B cell (primary cell): ENCODE data around the gene NFASC. TPM values are rescaled to one million over a fixed set of nuclear protein-coding genes. Genes with fewer than 3 reads are reported as not detected.

Experiments
- ATAC-seq: fragments of 200-7000 bp; cut with Tn5 transposase; one replicate; pipeline ENCODE4 v1.10.0; 2021; ENCODE audit warnings: low read depth, mild to moderate bottlenecking, moderate number of reproducible peaks, moderate library complexity
- CTCF ChIA-PET: fragments of 350-600 bp; sonication (Branson Sonifier 250); formaldehyde crosslinking; loops from one replicate; lab custom pipeline; 2021; ENCODE audit warnings: antibody characterized with exemption, inconsistent platforms; lab: Charles Lee
- POLR2A ChIA-PET: fragments of 350-600 bp; sonication (Branson Sonifier 250); formaldehyde crosslinking; loops from one replicate; lab custom pipeline; 2021; ENCODE audit warnings: antibody characterized with exemption; lab: Charles Lee
- DNase-seq: peaks from one replicate; pipeline ENCODE4 v3.0.0; 2013
- H2AFZ ChIP-seq: 2 replicates; pipeline ENCODE4 v1.6.1; 2012; ENCODE audit warnings: mild to moderate bottlenecking, low read depth, low read length; ENCODE audit not compliant: insufficient read depth, poor library complexity, severe bottlenecking
- H3K27ac ChIP-seq, 2 donors: 1 replicate in 1 of 2; 2 replicates in 1 of 2; pipeline ENCODE4 v1.5.1; 2012 to 2013; ENCODE audit warnings: low read length in 2 of 2, mild to moderate bottlenecking in 2 of 2, moderate library complexity in 1 of 2
- H3K27me3 ChIP-seq, 4 experiments: fragments of 200-600 bp in 1 of 4; sonication (generic) in 1 of 4; replicated peaks in 1 of 4; 1 replicate in 2 of 4; 2 replicates in 2 of 4; pipeline versions ENCODE4 v1.6.1 to v1.7.0; 2013 to 2016; ENCODE audit warnings: low read length in 3 of 4, mild to moderate bottlenecking in 2 of 4, mixed read lengths in 1 of 4, moderate library complexity in 1 of 4; ENCODE audit not compliant: insufficient read depth in 4 of 4, control insufficient read depth in 3 of 4; ENCODE audit errors: control extremely low read depth in 1 of 4
- H3K36me3 ChIP-seq, 2 experiments: replicated peaks in 1 of 2; 1 replicate in 1 of 2; 2 replicates in 1 of 2; pipeline versions ENCODE4 v1.6.1 to v1.7.1; 2013; ENCODE audit warnings: low read length in 1 of 2; ENCODE audit not compliant: insufficient read depth in 2 of 2, control insufficient read depth in 1 of 2; ENCODE audit errors: control extremely low read depth in 1 of 2, extremely low read depth in 1 of 2
- H3K4me1 ChIP-seq, 2 donors: fragments of 200-600 bp in 1 of 2; sonication (generic) in 1 of 2; 1 replicate in 1 of 2; 2 replicates in 1 of 2; pipeline versions ENCODE4 v1.5.1 to v1.6.1; 2013 to 2017; ENCODE audit warnings: low read length in 2 of 2; ENCODE audit not compliant: control insufficient read depth in 2 of 2, insufficient read depth in 2 of 2
- H3K4me2 ChIP-seq: replicated peaks from 2 replicates; pipeline ENCODE3; 2012; ENCODE audit warnings: mild to moderate bottlenecking, low read depth, low read length; ENCODE audit not compliant: poor library complexity, severe bottlenecking
- H3K4me3 ChIP-seq, 5 experiments: fragments of 200-600 bp in 1 of 5; sonication (generic) in 1 of 5; 1 replicate in 3 of 5; 2 replicates in 2 of 5; pipeline versions ENCODE4 v1.5.1 to v1.7.0; 2011 to 2016; ENCODE audit warnings: low read length in 4 of 5, mild to moderate bottlenecking in 4 of 5, low read depth in 2 of 5, control low read depth in 1 of 5, moderate library complexity in 1 of 5; ENCODE audit not compliant: insufficient read depth in 1 of 5; ENCODE audit errors: control extremely low read depth in 1 of 5, extremely low read depth in 1 of 5
- H3K79me2 ChIP-seq: fragments of 200-600 bp; sonication (generic); one replicate; pipeline ENCODE4 v1.6.0; 2016; ENCODE audit warnings: low read length; ENCODE audit not compliant: control insufficient read depth, insufficient read depth
- H3K9ac ChIP-seq: fragments of 200-600 bp; sonication (generic); 2 replicates; pipeline ENCODE4 v1.6.1; 2017; ENCODE audit warnings: mild to moderate bottlenecking, low read length, moderate library complexity
- H3K9me3 ChIP-seq, 3 donors: one replicate each; pipeline versions ENCODE4 v1.6.1 to v1.7.1; 2013; ENCODE audit warnings: low read length in 2 of 3; ENCODE audit not compliant: control insufficient read depth in 2 of 3, insufficient read depth in 1 of 3; ENCODE audit errors: control extremely low read depth in 1 of 3
- H4K20me1 ChIP-seq: 2 replicates; pipeline ENCODE4 v1.6.0; 2012; ENCODE audit warnings: mild to moderate bottlenecking, low read length; ENCODE audit not compliant: insufficient read depth, control insufficient read depth, poor library complexity, severe bottlenecking
- H3K27ac Mint-ChIP-seq: one replicate; pipeline ENCODE4 v1.8.0; 2021; ENCODE audit warnings: mixed read lengths
- H3K27me3 Mint-ChIP-seq: one replicate; pipeline ENCODE4 v1.8.0; 2021; ENCODE audit warnings: mixed read lengths
- H3K4me1 Mint-ChIP-seq: one replicate; pipeline ENCODE4 v1.8.0; 2021; ENCODE audit warnings: mixed read lengths
- H3K4me3 Mint-ChIP-seq: one replicate; pipeline ENCODE4 v1.8.0; 2021; ENCODE audit warnings: mixed read lengths
- H3K9me3 Mint-ChIP-seq: one replicate; pipeline ENCODE4 v1.8.0; 2022; ENCODE audit warnings: mixed read lengths; ENCODE audit not compliant: insufficient read depth
- EZH2 ChIP-seq: IDR thresholded peaks from 2 replicates; pipeline ENCODE4 v1.6.1; 2012; ENCODE audit warnings: borderline replicate concordance, low read depth, mild to moderate bottlenecking, moderate library complexity, low read length; ENCODE audit not compliant: insufficient read depth, poor library complexity, severe bottlenecking
- WGBS: methylation state at CpG from one replicate; pipeline ENCODE4 v1.1.5; 2013; ENCODE audit warnings: missing lambda C conversion rate; ENCODE audit not compliant: insufficient coverage; 5-methylcytosine and 5-hydroxymethylcytosine counted together
- intact Hi-C: fragments of 100-400 bp; cut with micrococcal nuclease; formaldehyde crosslinking; loops from one replicate; pipeline ENCODE4 v1.10.0; 2022
- polyA plus RNA-seq: library from polyadenylated mRNA; depleted of rRNA; stranded (reverse); fragments of >200 nt; gene quantifications from 2 replicates; pipeline ENCODE4 v1.2.3, GENCODE V29; 2012
- total RNA-seq, 2 donors: library from RNA; stranded (reverse); fragments of 120-200 nt in 1 of 2; gene quantifications; 1 replicate in 1 of 2; 2 replicates in 1 of 2; pipeline versions ENCODE4 v1.2.3 to v1.2.4, GENCODE V29; 2013 to 2022
- TF ChIP-seq, protein P1 (sequence below): fragments of 200-600 bp; IDR thresholded peaks from one replicate; pipeline ENCODE4 v1.8.0; 2022; ENCODE audit warnings: antibody characterized with exemption, mild to moderate bottlenecking

The NFASC gene
- total and polyA plus RNA-seq, 2 donors (not counting 1 experiment from before 2014, with no cell fraction given): 0.06 to 0.39 TPM

DNA sequence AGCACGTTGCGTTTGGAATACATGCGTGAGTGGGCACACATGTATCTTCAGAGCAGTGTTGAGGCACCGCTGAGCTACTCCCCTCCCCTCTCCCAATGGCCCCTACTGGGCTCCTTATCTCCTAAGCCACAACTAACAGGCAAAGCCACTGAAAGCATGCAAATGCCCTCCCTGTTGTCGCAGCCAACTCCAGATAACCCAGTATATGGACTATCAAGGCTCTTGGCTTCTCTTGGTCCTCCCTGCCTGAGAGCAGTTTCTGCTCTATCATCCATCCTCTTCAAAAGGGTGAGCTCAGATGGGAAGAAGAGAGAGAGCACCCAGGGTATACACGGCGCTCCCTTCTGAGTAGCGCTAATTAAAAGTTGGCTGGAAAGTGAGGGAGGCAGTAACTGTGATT is 113.8 kb downstream of the NFASC start:
- Mint-ChIP-seq H3K4me1 (peaks cover 13% of the 10 kb centered on the region), H3K27me3 (peaks cover 19% of the 10 kb centered on the region), H3K9me3 (no peaks in the 10 kb centered on the region), H3K4me3 (no peak overlapping the region), H3K27ac (no peak overlapping the region)
- Histone ChIP-seq H3K4me3 (no peak overlapping the region), H2AFZ (no peak overlapping the region), H3K9me3 (no peaks in the 10 kb centered on the region), H3K4me2 (no peak overlapping the region), H3K79me2 (no peaks in the 10 kb centered on the region), H4K20me1 (no peaks in the 10 kb centered on the region), H3K9ac (no peak overlapping the region), H3K27ac (no peak overlapping the region), H3K4me1 (peaks cover 12 to 13% of the 10 kb centered on the region in 2 donors), H3K36me3 (no peaks in the 10 kb centered on the region), H3K27me3 (peaks cover 0 to 11% (median 0%) of the 10 kb centered on the region in 4 experiments)
- DNase-seq (no peak), ATAC-seq (no peak)
- CTCF ChIA-PET: interaction anchor here (2.1 to 9.5 kb wide), 2 partner anchors 77 to 271 kb away, joined by 7 to 69 read pairs; no protein-coding TSS in a partner anchor
- intact Hi-C loops: no loop called here
- POLR2A ChIA-PET: interaction anchor here (0.7 kb wide), 1 partner anchor 47 kb away, joined by 4 read pairs; no protein-coding TSS in a partner anchor
- WGBS: 69% methylated on average over 5 of the region's 8 CpGs
- TF ChIP-seq EZH2: no peak
- TF ChIP-seq, protein P1, sequence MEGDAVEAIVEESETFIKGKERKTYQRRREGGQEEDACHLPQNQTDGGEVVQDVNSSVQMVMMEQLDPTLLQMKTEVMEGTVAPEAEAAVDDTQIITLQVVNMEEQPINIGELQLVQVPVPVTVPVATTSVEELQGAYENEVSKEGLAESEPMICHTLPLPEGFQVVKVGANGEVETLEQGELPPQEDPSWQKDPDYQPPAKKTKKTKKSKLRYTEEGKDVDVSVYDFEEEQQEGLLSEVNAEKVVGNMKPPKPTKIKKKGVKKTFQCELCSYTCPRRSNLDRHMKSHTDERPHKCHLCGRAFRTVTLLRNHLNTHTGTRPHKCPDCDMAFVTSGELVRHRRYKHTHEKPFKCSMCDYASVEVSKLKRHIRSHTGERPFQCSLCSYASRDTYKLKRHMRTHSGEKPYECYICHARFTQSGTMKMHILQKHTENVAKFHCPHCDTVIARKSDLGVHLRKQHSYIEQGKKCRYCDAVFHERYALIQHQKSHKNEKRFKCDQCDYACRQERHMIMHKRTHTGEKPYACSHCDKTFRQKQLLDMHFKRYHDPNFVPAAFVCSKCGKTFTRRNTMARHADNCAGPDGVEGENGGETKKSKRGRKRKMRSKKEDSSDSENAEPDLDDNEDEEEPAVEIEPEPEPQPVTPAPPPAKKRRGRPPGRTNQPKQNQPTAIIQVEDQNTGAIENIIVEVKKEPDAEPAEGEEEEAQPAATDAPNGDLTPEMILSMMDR: no peak

DNA sequence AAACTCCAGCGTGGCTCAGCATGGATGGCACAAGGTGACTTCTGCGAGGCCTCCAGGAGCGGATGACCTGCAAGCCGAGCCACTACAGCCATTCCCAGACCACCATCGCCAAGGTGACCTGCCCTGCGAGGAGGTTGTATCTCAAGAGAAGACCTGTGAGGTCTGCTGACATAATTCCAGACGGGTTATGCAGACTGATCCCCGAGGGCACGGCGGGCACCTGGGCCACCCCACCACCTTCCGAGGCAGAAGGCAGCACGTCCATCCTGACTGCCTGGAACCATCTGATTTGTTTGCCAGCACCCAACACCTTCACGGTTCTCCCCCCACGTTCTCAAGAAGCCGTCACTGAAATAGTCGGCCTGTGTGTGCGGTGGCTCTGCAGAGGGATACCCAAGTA is 115.5 kb downstream of the NFASC start:
- ChIA-PET CTCF (interaction anchor here (2.1 to 9.5 kb wide), 3 partner anchors 75 to 270 kb away, joined by 6 to 69 read pairs (median 7); no protein-coding TSS in a partner anchor), POLR2A (no interaction called here)
- WGBS: 86% methylated on average over 16 of the region's 17 CpGs
- Mint-ChIP-seq H3K27me3 (peaks cover 16% of the 10 kb centered on the region), H3K9me3 (no peaks in the 10 kb centered on the region), H3K4me1 (peaks cover 13% of the 10 kb centered on the region), H3K4me3 (no peak overlapping the region), H3K27ac (no peak overlapping the region)
- H3K4me2 ChIP-seq: no peak overlapping the region
- peaks cover 0 to 11% (median 0%) of the 10 kb centered on the region in 4 experiments for H3K27me3 ChIP-seq
- TF ChIP-seq, protein P1: no peak
- no peak for TF ChIP-seq EZH2
- DNase-seq (no peak), ATAC-seq (no peak)
- H2AFZ ChIP-seq: no peak overlapping the region
- H3K36me3 ChIP-seq: no peaks in the 10 kb centered on the region
- H3K4me1 ChIP-seq: peaks cover 13% of the 10 kb centered on the region in 2 donors
- no peak overlapping the region for H3K27ac ChIP-seq
- no peak overlapping the region for H3K9ac ChIP-seq
- no peaks in the 10 kb centered on the region for H4K20me1 ChIP-seq
- H3K4me3 ChIP-seq: no peak overlapping the region
- intact Hi-C loops: no loop called here
- no peaks in the 10 kb centered on the region for H3K9me3 ChIP-seq
- no peaks in the 10 kb centered on the region for H3K79me2 ChIP-seq
